Tibial nerve (tissue), 4 donors: ENCODE data around the gene MED16.

Experiments used
- CTCF ChIP-seq, 5 experiments: fragments of 200-600 bp in 3 of 5; fragments of 450-650 bp in 2 of 5; sonication (generic) in 3 of 5; IDR thresholded peaks; one replicate each; pipeline ENCODE4 v1.5.1; 2016 to 2019; ENCODE audit warnings: antibody characterized with exemption in 5 of 5, mild to moderate bottlenecking in 3 of 5, moderate library complexity in 2 of 5
- EP300 ChIP-seq, 2 donors: sonication (generic); formaldehyde crosslinking; IDR thresholded peaks; one replicate each; pipeline ENCODE4 v1.6.1; 2017; ENCODE audit warnings: antibody characterized with exemption in 2 of 2, mild to moderate bottlenecking in 1 of 2
- POLR2A ChIP-seq, 2 donors: fragments of 450-650 bp; IDR thresholded peaks; one replicate each; pipeline ENCODE4 v1.6.1; 2017; ENCODE audit warnings: antibody characterized with exemption in 2 of 2, mild to moderate bottlenecking in 2 of 2, moderate library complexity in 2 of 2

DNA sequence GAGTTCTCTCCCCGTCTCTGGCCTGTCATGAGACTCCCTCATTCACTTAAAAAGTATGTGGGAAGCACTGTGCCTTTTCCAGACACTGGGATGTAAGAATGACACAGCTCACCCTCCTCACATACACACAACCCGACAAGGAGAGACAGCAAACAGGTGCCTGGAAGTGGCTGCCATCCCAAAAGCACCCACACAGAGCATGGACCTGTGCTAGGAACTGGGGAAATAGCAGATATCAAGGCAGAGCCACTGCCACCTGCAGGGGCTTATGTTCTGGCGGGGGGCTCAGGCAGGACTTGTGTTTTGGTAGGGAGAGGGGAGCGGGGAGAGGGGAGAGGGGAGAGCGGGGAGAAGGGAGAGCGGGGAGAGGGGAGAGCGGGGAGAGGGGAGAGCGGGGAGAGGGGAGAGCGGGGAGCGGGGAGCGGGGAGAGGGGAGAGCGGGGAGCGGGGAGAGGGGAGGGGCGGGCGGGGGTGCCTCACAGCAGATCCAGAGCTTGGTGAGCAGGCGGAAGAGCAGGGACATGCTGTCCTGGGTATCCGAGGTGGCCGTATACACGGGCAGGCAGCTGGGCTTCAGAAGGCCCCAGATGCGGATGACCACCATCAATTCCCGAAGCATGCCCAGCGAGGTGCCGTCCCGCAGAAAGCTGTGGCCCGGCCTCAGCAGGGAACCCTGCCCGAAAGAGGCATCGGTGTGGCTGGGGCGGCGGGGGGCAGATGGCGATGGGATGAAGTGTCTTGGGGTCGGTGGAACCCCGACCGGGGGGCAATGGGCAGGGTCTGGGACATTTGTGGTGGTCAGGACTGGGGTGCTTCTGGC is 21.3 kb downstream of the MED16 start:
- TF ChIP-seq CTCF (IDR thresholded peaks at IDR 0.05) (no peak), POLR2A (IDR thresholded peaks at IDR 0.05) (no peak), EP300 (IDR thresholded peaks at IDR 0.05) (no peak)
